Measurements from ENCODE around the gene ZG16. TPM values are rescaled to one million over a fixed set of nuclear protein-coding genes. Genes with fewer than 3 reads are reported as not detected.
"Not testable (repeated sequence)": the region's sequence is repeated elsewhere in the genome, so short reads cannot be mapped to it uniquely, and the experiment has no call there.

ZG16 gene
- total and polyA plus RNA-seq, 8 donors, result 0.06 to 0.10 (median 0.07) TPM; not detected in 3

- DNase-seq (no peak), ATAC-seq (no peak)
- TF ChIP-seq CTCF (IDR thresholded peaks at IDR 0.05), result no peak
- H3K9me3 ChIP-seq, result no peaks in the 10 kb centered on the region
- H3K27me3 ChIP-seq, result no peaks in the 10 kb centered on the region
- H3K27ac ChIP-seq, result no peak overlapping the region
- H3K4me3 ChIP-seq, result no peak overlapping the region
- H3K36me3 ChIP-seq, result no peaks in the 10 kb centered on the region
- H3K4me1 ChIP-seq, result peaks cover 0 to 36% of the 10 kb centered on the region in 2 donors
- intact Hi-C loops (cut with DNase I), result no loop called here
Observed at GRCh38 chr16:29736112-29736511, 41.9 kb upstream of the ZG16 start.

GRCh38 chr16:29736764-29737163, 41.3 kb upstream of the ZG16 start:
- Histone ChIP-seq H3K4me1 (peaks cover 0 to 42% of the 10 kb centered on the region in 2 donors), H3K9me3 (no peaks in the 10 kb centered on the region), H3K27ac (no peak overlapping the region), H3K36me3 (no peaks in the 10 kb centered on the region), H3K27me3 (no peaks in the 10 kb centered on the region), H3K4me3 (no peak overlapping the region)
- ATAC-seq (no peak), DNase-seq (no peak)
- intact Hi-C loops (cut with DNase I), result no loop called here
- no peak for TF ChIP-seq CTCF (IDR thresholded peaks at IDR 0.05)

- Histone ChIP-seq H3K27ac (no peak overlapping the region), H3K27me3 (no peaks in the 10 kb centered on the region), H3K36me3 (no peaks in the 10 kb centered on the region), H3K9me3 (no peaks in the 10 kb centered on the region), H3K4me1 (peaks cover 0 to 49% of the 10 kb centered on the region in 2 donors), H3K4me3 (no peak overlapping the region)
- DNase-seq, result peak in 1 of 4 donors; percentile 4
- ATAC-seq, result no peak
- TF ChIP-seq CTCF (IDR thresholded peaks at IDR 0.05), result no peak
- intact Hi-C loops (cut with DNase I), result no loop called here
Observed at GRCh38 chr16:29737713-29738112, 40.3 kb upstream of the ZG16 start.

- peaks cover 0 to 57% of the 10 kb centered on the region in 2 donors for H3K4me1 ChIP-seq
- H3K36me3 ChIP-seq, result no peaks in the 10 kb centered on the region
- intact Hi-C loops (cut with DNase I), result no loop called here
- ATAC-seq (peak; percentile 41), DNase-seq (no peak)
- peak overlapping the region in 1 of 2 donors; percentile 18 for H3K27ac ChIP-seq
- H3K4me3 ChIP-seq, result no peak overlapping the region
- no peaks in the 10 kb centered on the region for H3K9me3 ChIP-seq
- H3K27me3 ChIP-seq, result no peaks in the 10 kb centered on the region
- TF ChIP-seq CTCF (IDR thresholded peaks at IDR 0.05), result no peak
Observed at GRCh38 chr16:29738514-29738913, 39.5 kb upstream of the ZG16 start.

- DNase-seq; ATAC-seq; H3K4me3 ChIP-seq; H3K27ac ChIP-seq; H3K27me3 ChIP-seq; H3K36me3 ChIP-seq; intact Hi-C loops (cut with DNase I); H3K9me3 ChIP-seq: not testable (repeated sequence)
- peaks cover 0 to 67% of the 10 kb centered on the region in 2 donors for H3K4me1 ChIP-seq
Observed at GRCh38 chr16:29739927-29740629, 38.0 kb upstream of the ZG16 start.

GRCh38 chr16:29740630-29741015, 37.4 kb upstream of the ZG16 start:
- peaks cover 0 to 67% of the 10 kb centered on the region in 2 donors for H3K4me1 ChIP-seq
- H3K9me3 ChIP-seq; H3K27ac ChIP-seq; H3K27me3 ChIP-seq; ATAC-seq; intact Hi-C loops (cut with DNase I); H3K36me3 ChIP-seq; H3K4me3 ChIP-seq; DNase-seq: not testable (repeated sequence)
